ENCODE results near the gene M6PR. TPM values are rescaled to one million over a fixed set of nuclear protein-coding genes. Genes with fewer than 3 reads are reported as not detected.

Gene M6PR
- total RNA-seq, 4 donors from 2014 or later: 45.9 to 128 (median 75.4) TPM

GRCh38 chr12:8958066-8958465 is 8.6 kb upstream of the M6PR start:
- Histone ChIP-seq H3K9me3 (no peaks in the 10 kb centered on the region), H3K4me1 (no peaks in the 10 kb centered on the region), H3K36me3 (no peaks in the 10 kb centered on the region), H3K27me3 (no peaks in the 10 kb centered on the region), H3K4me3 (no peak overlapping the region), H3K27ac (no peak overlapping the region)
- DNase-seq: no peak
- intact Hi-C loops (cut with DNase I; ENCODE audit: low total_unique reads): no loop called here
- no peak for TF ChIP-seq CTCF (IDR thresholded peaks at IDR 0.05)
- TF ChIP-seq POLR2A (IDR thresholded peaks at IDR 0.05): no peak

DNA sequence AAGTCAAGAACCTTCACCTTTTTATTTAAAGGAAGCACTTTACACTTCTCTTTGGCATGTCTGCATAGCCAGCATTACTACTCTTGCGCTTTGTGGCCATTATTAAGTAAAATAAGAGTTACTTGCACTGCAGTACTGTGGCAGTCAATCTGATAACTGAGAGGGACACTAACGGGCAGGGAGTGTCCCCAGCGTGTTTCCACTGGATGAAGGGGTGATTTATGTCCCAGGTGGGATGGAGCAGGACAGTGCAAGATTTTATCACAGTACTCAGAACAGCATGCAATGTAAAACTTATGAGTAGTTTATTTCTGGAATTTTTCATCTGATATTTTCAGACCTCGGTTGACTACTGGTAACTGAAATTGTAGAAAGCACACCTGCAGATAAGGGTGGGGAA is 8.1 kb upstream of the M6PR start:
- no peak for TF ChIP-seq POLR2A (IDR thresholded peaks at IDR 0.05)
- TF ChIP-seq CTCF (IDR thresholded peaks at IDR 0.05): no peak
- Histone ChIP-seq H3K9me3 (no peaks in the 10 kb centered on the region), H3K27me3 (no peaks in the 10 kb centered on the region), H3K4me1 (no peaks in the 10 kb centered on the region), H3K4me3 (no peak overlapping the region), H3K36me3 (no peaks in the 10 kb centered on the region), H3K27ac (no peak overlapping the region)
- DNase-seq: no peak
- intact Hi-C loops (cut with DNase I; ENCODE audit: low total_unique reads): no loop called here

DNA sequence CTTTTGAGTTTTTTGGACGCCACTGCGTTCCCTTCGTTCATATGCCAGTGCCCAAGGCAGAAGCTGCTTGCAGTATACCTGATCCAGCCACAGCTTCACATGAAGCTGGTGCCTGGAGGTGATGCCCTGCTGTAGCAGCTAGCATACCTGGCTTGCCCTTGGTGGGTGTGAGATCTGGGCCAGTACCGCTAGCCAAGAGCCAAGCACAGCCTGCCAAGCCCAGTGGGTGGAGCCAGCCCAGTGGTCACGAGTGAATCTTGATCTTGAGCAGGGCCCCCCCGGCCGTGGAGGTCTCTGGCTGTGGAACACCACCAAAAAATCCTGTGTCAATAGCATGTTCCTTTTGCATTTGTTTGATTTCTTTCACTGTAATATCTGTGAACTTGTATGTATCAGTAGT is 7.3 kb upstream of the M6PR start:
- H3K4me1 ChIP-seq: no peaks in the 10 kb centered on the region
- no peaks in the 10 kb centered on the region for H3K9me3 ChIP-seq
- H3K27ac ChIP-seq: no peak overlapping the region
- no peak overlapping the region for H3K4me3 ChIP-seq
- intact Hi-C loops (cut with DNase I; ENCODE audit: low total_unique reads): no loop called here
- no peaks in the 10 kb centered on the region for H3K36me3 ChIP-seq
- TF ChIP-seq CTCF (IDR thresholded peaks at IDR 0.05) (no peak), POLR2A (IDR thresholded peaks at IDR 0.05) (no peak)
- H3K27me3 ChIP-seq: no peaks in the 10 kb centered on the region
- no peak for DNase-seq

GRCh38 chr12:8956073-8956472 is 6.6 kb upstream of the M6PR start:
- intact Hi-C loops (cut with DNase I; ENCODE audit: low total_unique reads): no loop called here
- no peak overlapping the region for H3K27ac ChIP-seq

GRCh38 chr12:8953773-8954402 is 4.4 kb upstream of the M6PR start:
- no peaks in the 10 kb centered on the region for H3K9me3 ChIP-seq
- no peaks in the 10 kb centered on the region for H3K36me3 ChIP-seq
- no peaks in the 10 kb centered on the region for H3K27me3 ChIP-seq
- intact Hi-C loops (cut with DNase I; ENCODE audit: low total_unique reads): no loop called here
- no peak for TF ChIP-seq POLR2A (IDR thresholded peaks at IDR 0.05)
- TF ChIP-seq CTCF (IDR thresholded peaks at IDR 0.05): no peak
- DNase-seq: no peak
- no peaks in the 10 kb centered on the region for H3K4me1 ChIP-seq
- no peak overlapping the region for H3K4me3 ChIP-seq
- no peak overlapping the region for H3K27ac ChIP-seq

More at GRCh38 chr12:8956073-8956472, 6.6 kb upstream of the M6PR start:
- no peaks in the 10 kb centered on the region for H3K36me3 ChIP-seq
- H3K9me3 ChIP-seq: no peaks in the 10 kb centered on the region
- no peak for DNase-seq
- no peaks in the 10 kb centered on the region for H3K4me1 ChIP-seq
- H3K27me3 ChIP-seq: no peaks in the 10 kb centered on the region
- TF ChIP-seq CTCF (IDR thresholded peaks at IDR 0.05) (no peak), POLR2A (IDR thresholded peaks at IDR 0.05) (no peak)
- H3K4me3 ChIP-seq: no peak overlapping the region

Data from uterus (tissue), 4 donors.